ENCODE data around the gene EP300. TPM values are rescaled to one million over a fixed set of nuclear protein-coding genes. Genes with fewer than 3 reads are reported as not detected.
A peak's percentile ranks its signal among the peaks of the same experiment; 100 is the strongest.

The EP300 gene
- total RNA-seq, 1 donor: 73.8 TPM

- DNase-seq (ENCODE audit: low read depth): peak; percentile 26
These were observed 60.5 kb downstream of the EP300 start for GRCh38 chr22:41152902-41153301.

GRCh38 chr22:41157083-41157482 lies 64.7 kb downstream of the EP300 start:
- no peak overlapping the region for H3K4me3 ChIP-seq (ENCODE audit: low read depth, low read length)
- DNase-seq (ENCODE audit: low read depth): no peak
- TF ChIP-seq CTCF (IDR thresholded peaks at IDR 0.05; ENCODE audit: insufficient read depth, low read depth, low read length): no peak

More at GRCh38 chr22:41152902-41153301, 60.5 kb downstream of the EP300 start:
- TF ChIP-seq CTCF (IDR thresholded peaks at IDR 0.05; ENCODE audit: insufficient read depth, low read depth, low read length): no peak
- no peak overlapping the region for H3K4me3 ChIP-seq (ENCODE audit: low read depth, low read length)

GRCh38 chr22:41169157-41169556 lies 76.8 kb downstream of the EP300 start:
- TF ChIP-seq CTCF (IDR thresholded peaks at IDR 0.05; ENCODE audit: insufficient read depth, low read depth, low read length): no peak
- DNase-seq (ENCODE audit: low read depth): no peak
- no peak overlapping the region for H3K4me3 ChIP-seq (ENCODE audit: low read depth, low read length)

- TF ChIP-seq CTCF (IDR thresholded peaks at IDR 0.05; ENCODE audit: insufficient read depth, low read depth, low read length): no peak
- no peak overlapping the region for H3K4me3 ChIP-seq (ENCODE audit: low read depth, low read length)
- no peak for DNase-seq (ENCODE audit: low read depth)
These were observed 79.6 kb downstream of the EP300 start for GRCh38 chr22:41171996-41172395.

- no peak for DNase-seq (ENCODE audit: low read depth)
- no peak for TF ChIP-seq CTCF (IDR thresholded peaks at IDR 0.05; ENCODE audit: insufficient read depth, low read depth, low read length)
- no peak overlapping the region for H3K4me3 ChIP-seq (ENCODE audit: low read depth, low read length)
These were observed 83.2 kb downstream of the EP300 start for GRCh38 chr22:41175546-41175945.

- DNase-seq (ENCODE audit: low read depth): no peak
- no peak for TF ChIP-seq CTCF (IDR thresholded peaks at IDR 0.05; ENCODE audit: insufficient read depth, low read depth, low read length)
- no peak overlapping the region for H3K4me3 ChIP-seq (ENCODE audit: low read depth, low read length)
These were observed 84.7 kb downstream of the EP300 start for GRCh38 chr22:41177040-41177621.

Measured in fibroblast of villous mesenchyme (primary cell).